Germinal center (tissue), 1 donor: ENCODE measurements around the gene SLC12A2.
A peak's percentile ranks its signal among the peaks of the same experiment; 100 is the strongest.

Experiments
- DNase-seq: peaks from one replicate; pipeline ENCODE4 v3.0.0; 2012; ENCODE audit warnings: mixed read lengths, low spot score

The SLC12A2 gene

GRCh38 chr5:128083033-128083810 lies at the start of gene SLC12A2:
TSS of gene SLC12A2 (plus strand) at chr5:128083766. CDS start at chr5:128083955, 189 bp downstream.
- DNase-seq, result peak; percentile 85

- peak; percentile 4 for DNase-seq
Measured at GRCh38 chr5:128035689-128036088, 47.9 kb upstream of the SLC12A2 start.

- no peak for DNase-seq
Measured at GRCh38 chr5:128036950-128037349, 46.6 kb upstream of the SLC12A2 start.

- DNase-seq, result no peak
Measured at GRCh38 chr5:128038643-128039042, 44.9 kb upstream of the SLC12A2 start.

- DNase-seq, result no peak
Measured at GRCh38 chr5:128040927-128041326, 42.6 kb upstream of the SLC12A2 start.

GRCh38 chr5:128052780-128053179 lies 30.8 kb upstream of the SLC12A2 start:
- no peak for DNase-seq

GRCh38 chr5:128053291-128053954 lies 30.1 kb upstream of the SLC12A2 start:
- DNase-seq, result no peak

- no peak for DNase-seq
Measured at GRCh38 chr5:128060644-128061385, 22.8 kb upstream of the SLC12A2 start.

- DNase-seq, result no peak
Measured at GRCh38 chr5:128062172-128062746, 21.3 kb upstream of the SLC12A2 start.

GRCh38 chr5:128074171-128074570 lies 9.4 kb upstream of the SLC12A2 start:
- DNase-seq, result no peak

GRCh38 chr5:128074953-128075352 lies 8.6 kb upstream of the SLC12A2 start:
- DNase-seq, result no peak

- DNase-seq, result no peak
Measured at GRCh38 chr5:128077526-128077925, 6.0 kb upstream of the SLC12A2 start.

GRCh38 chr5:128081111-128081851 lies 2.3 kb upstream of the SLC12A2 start:
- DNase-seq, result no peak

GRCh38 chr5:128082551-128083032 lies 974 bp upstream of the SLC12A2 start:
- peak; percentile 5 for DNase-seq

GRCh38 chr5:128083811-128084227 lies 253 bp downstream of the SLC12A2 start:
- DNase-seq, result no peak

GRCh38 chr5:128084228-128085167 lies 932 bp downstream of the SLC12A2 start:
- peak; percentile 38 for DNase-seq

- no peak for DNase-seq
Measured at GRCh38 chr5:128085413-128085812, 1.8 kb downstream of the SLC12A2 start.

GRCh38 chr5:128091579-128091978 lies 8.0 kb downstream of the SLC12A2 start:
- no peak for DNase-seq

- no peak for DNase-seq
Measured at GRCh38 chr5:128092144-128092543, 8.6 kb downstream of the SLC12A2 start.

- no peak for DNase-seq
Measured at GRCh38 chr5:128093368-128093767, 9.8 kb downstream of the SLC12A2 start.
